OCI-LY1 (cell line): Measurements from ENCODE around the gene CANT1.

ENCODE experiments used
- H2AFZ ChIP-seq: fragments of 200-600 bp; sonication (generic), shearing (Covaris generic); 2 replicates; pipeline ENCODE4 v1.6.0; 2014; ENCODE audit warnings: antibody characterized with exemption, mild to moderate bottlenecking, low read length
- H3F3A ChIP-seq: fragments of 200-600 bp; sonication (generic), shearing (Covaris generic); 2 replicates; pipeline ENCODE4 v1.6.0; 2014; ENCODE audit warnings: mild to moderate bottlenecking, antibody characterized with exemption, low read length, moderate library complexity; ENCODE audit not compliant: insufficient read depth
- H3K27ac ChIP-seq: fragments of 200-600 bp; sonication (generic); 2 replicates; pipeline ENCODE4 v1.5.1; 2014; ENCODE audit warnings: low read length, mixed run types, mild to moderate bottlenecking, low read depth; ENCODE audit not compliant: poor library complexity, severe bottlenecking
- H3K27me3 ChIP-seq: fragments of 200-600 bp; sonication (generic); 2 replicates; pipeline ENCODE4 v1.6.0; 2014; ENCODE audit warnings: antibody characterized with exemption, mild to moderate bottlenecking, low read length, moderate library complexity; ENCODE audit not compliant: insufficient read depth
- H3K36me3 ChIP-seq: fragments of 200-600 bp; sonication (generic); 2 replicates; pipeline ENCODE4 v1.6.1; 2014; ENCODE audit warnings: mild to moderate bottlenecking, antibody characterized with exemption, low read length, moderate library complexity, mixed read lengths; ENCODE audit not compliant: insufficient read depth
- H3K4me1 ChIP-seq: fragments of 200-600 bp; sonication (generic); 2 replicates; pipeline ENCODE4 v1.5.1; 2014; ENCODE audit warnings: mild to moderate bottlenecking, low read length, moderate library complexity; ENCODE audit not compliant: insufficient read depth, severe bottlenecking
- H3K4me2 ChIP-seq: fragments of 200-600 bp; sonication (generic), shearing (Covaris generic); 2 replicates; pipeline ENCODE4 v1.6.1; 2014; ENCODE audit warnings: low read length
- H3K4me3 ChIP-seq: fragments of 200-600 bp; sonication (generic); 2 replicates; pipeline ENCODE4 v1.5.1; 2014; ENCODE audit warnings: low read length, low read depth, mild to moderate bottlenecking, mixed read lengths; ENCODE audit not compliant: poor library complexity, severe bottlenecking
- H3K79me2 ChIP-seq: fragments of 200-600 bp; shearing (Covaris generic); 2 replicates; pipeline ENCODE4 v1.6.1; 2016; ENCODE audit warnings: mixed run types, low read length, mixed read lengths; ENCODE audit not compliant: insufficient read depth
- H3K9ac ChIP-seq: fragments of 200-600 bp; sonication (generic), shearing (Covaris generic); 2 replicates; pipeline ENCODE4 v1.6.1; 2014; ENCODE audit warnings: mild to moderate bottlenecking, low read length, mixed read lengths
- H3K9me2 ChIP-seq: fragments of 200-600 bp; sonication (generic), shearing (Covaris generic); 2 replicates; pipeline ENCODE4 v1.6.1; 2014; ENCODE audit warnings: low read depth, mild to moderate bottlenecking, low read length, mixed read lengths
- H3K9me3 ChIP-seq: fragments of 200-600 bp; shearing (Covaris generic); 2 replicates; pipeline ENCODE4 v1.6.1; 2014; ENCODE audit warnings: low read length, mixed read lengths
- H4K20me1 ChIP-seq: fragments of 200-600 bp; sonication (generic), shearing (Covaris generic); 2 replicates; pipeline ENCODE4 v1.6.0; 2016; ENCODE audit warnings: mild to moderate bottlenecking, low read length; ENCODE audit not compliant: insufficient read depth
- EZH2 ChIP-seq: fragments of 200-600 bp; sonication (generic), shearing (Covaris generic); IDR thresholded peaks from 2 replicates; pipeline ENCODE4 v1.8.0; 2017; ENCODE audit warnings: borderline replicate concordance, mixed run types, mild to moderate bottlenecking, antibody characterized with exemption, low read length, moderate library complexity, mixed read lengths
- TF ChIP-seq, protein P1 (sequence below): fragments of 200-600 bp; sonication (generic), shearing (Covaris generic); IDR thresholded peaks from 2 replicates; pipeline ENCODE4 v1.5.1; 2017; ENCODE audit warnings: mild to moderate bottlenecking, antibody characterized with exemption, low read length, moderate library complexity, mixed read lengths

The CANT1 gene

DNA sequence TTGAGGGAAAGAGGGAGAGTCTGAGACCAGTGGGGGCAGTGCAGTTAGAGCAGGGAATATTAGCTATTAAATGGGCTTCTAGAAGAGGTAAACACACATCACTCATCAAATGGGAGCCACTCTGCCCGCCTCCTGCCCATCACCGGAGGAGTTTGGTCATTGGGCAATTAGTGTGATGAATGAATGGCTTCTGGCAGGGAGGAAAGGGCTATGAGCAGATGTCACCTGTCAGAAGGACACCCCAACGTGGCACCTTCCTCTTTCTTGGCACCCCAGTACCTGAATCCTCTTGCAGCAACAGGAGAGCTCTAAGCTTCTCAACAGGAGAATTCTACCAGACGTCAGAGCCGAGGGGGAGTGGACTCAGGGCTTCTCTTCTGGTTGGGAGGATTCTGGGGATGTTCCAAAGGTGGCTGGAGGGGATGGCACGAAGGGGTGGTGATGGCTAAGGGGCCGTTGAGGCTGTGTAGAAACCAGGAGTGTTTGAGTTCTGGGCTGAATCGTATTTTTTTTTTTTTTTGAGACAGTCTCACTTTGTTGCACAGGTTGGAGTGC is 25.4 kb upstream of the CANT1 start:
- TF ChIP-seq, protein P1, sequence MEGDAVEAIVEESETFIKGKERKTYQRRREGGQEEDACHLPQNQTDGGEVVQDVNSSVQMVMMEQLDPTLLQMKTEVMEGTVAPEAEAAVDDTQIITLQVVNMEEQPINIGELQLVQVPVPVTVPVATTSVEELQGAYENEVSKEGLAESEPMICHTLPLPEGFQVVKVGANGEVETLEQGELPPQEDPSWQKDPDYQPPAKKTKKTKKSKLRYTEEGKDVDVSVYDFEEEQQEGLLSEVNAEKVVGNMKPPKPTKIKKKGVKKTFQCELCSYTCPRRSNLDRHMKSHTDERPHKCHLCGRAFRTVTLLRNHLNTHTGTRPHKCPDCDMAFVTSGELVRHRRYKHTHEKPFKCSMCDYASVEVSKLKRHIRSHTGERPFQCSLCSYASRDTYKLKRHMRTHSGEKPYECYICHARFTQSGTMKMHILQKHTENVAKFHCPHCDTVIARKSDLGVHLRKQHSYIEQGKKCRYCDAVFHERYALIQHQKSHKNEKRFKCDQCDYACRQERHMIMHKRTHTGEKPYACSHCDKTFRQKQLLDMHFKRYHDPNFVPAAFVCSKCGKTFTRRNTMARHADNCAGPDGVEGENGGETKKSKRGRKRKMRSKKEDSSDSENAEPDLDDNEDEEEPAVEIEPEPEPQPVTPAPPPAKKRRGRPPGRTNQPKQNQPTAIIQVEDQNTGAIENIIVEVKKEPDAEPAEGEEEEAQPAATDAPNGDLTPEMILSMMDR = no peak
- TF ChIP-seq EZH2 = no peak
- no peaks in the 10 kb centered on the region for H3K27me3 ChIP-seq

DNA sequence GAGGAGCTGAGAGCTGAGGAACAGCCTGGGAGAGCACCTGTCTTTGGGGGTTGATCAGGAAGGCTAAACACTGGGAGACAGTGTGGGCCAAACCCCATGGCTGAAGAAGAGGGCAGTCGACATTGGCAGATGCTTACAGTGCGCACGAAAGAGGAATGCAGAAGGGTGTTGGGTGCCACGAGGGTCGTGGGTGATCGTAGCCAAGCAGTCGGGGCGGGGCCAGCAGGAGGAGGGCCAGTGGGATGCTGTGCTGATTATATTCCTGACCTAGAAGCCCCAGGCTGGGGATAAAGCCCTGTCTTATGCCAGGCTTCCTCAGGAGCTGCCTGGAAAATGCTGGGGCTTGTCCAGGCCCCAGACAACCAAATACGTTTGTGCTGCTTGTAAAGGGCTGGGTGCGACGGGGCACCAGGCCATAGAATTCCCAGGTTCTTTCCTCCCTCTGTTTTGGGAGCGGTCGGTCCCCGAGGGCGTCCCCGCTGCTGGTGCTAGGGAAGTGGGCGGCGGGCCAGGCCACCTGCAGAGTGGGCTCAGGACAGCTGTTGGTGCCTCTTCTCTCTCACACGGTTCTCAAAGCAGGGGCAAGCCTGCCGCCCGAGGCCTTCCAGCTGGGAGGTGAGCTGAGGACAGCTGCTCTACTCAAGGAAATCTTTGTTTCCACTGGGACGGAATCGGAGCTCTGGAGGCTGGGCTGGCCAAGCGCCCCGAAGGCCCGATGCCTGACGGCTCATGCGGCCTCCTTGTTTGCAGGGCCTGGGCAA is 24.4 kb upstream of the CANT1 start:
- Histone ChIP-seq H3K27me3 (no peaks in the 10 kb centered on the region), H3K27ac (no peak overlapping the region), H4K20me1 (no peaks in the 10 kb centered on the region), H3F3A (no peaks in the 10 kb centered on the region), H3K4me3 (no peak overlapping the region), H3K4me2 (no peak overlapping the region), H3K9me3 (no peaks in the 10 kb centered on the region), H3K9me2 (no peaks in the 10 kb centered on the region), H3K36me3 (no peaks in the 10 kb centered on the region), H3K4me1 (no peaks in the 10 kb centered on the region), H2AFZ (no peak overlapping the region), H3K9ac (no peak overlapping the region), H3K79me2 (no peaks in the 10 kb centered on the region)
- TF ChIP-seq, protein P1 = no peak
- no peak for TF ChIP-seq EZH2

More for the DNA sequence above, 25.4 kb upstream of the CANT1 start:
- no peak overlapping the region for H3K27ac ChIP-seq
- H3K9me3 ChIP-seq = no peaks in the 10 kb centered on the region
- no peaks in the 10 kb centered on the region for H4K20me1 ChIP-seq
- H3K36me3 ChIP-seq = no peaks in the 10 kb centered on the region
- H3K79me2 ChIP-seq = no peaks in the 10 kb centered on the region
- H3K9ac ChIP-seq = no peak overlapping the region
- no peak overlapping the region for H2AFZ ChIP-seq
- H3F3A ChIP-seq = no peaks in the 10 kb centered on the region
- no peak overlapping the region for H3K4me2 ChIP-seq
- no peaks in the 10 kb centered on the region for H3K4me1 ChIP-seq
- no peak overlapping the region for H3K4me3 ChIP-seq
- H3K9me2 ChIP-seq = no peaks in the 10 kb centered on the region

DNA sequence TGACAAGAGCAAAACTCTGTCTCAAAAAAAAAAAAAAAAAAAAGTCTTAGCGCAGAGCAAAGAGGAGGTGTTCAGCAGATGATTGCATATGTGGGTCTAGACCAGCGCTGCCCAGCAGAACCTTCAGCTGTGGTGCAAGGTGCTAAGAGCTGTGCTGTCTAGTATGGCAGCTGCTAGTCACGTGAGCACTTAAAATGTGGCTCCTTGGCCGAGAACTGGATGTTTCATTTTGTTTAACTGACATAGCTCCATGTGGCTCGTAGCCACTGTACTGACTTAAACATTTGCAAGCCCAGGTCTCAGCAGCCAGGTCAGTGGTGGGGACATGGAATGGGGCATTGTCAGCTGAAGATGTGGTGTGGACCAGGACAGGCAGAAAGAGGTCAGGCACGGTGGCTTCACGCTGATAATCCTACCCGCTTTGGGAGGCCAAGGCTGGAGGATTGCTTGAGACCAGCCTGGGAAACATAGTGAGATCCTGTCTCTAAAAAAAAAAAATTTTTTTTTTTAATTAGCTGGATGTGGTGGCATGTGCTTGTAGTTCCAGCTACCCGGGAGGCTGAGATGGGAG is 23.6 kb upstream of the CANT1 start:
- H3K27ac ChIP-seq = no peak overlapping the region
- no peaks in the 10 kb centered on the region for H3K9me2 ChIP-seq
- no peaks in the 10 kb centered on the region for H3K4me1 ChIP-seq
- no peaks in the 10 kb centered on the region for H3K36me3 ChIP-seq
- H2AFZ ChIP-seq = no peak overlapping the region
- no peaks in the 10 kb centered on the region for H4K20me1 ChIP-seq
- H3K9me3 ChIP-seq = no peaks in the 10 kb centered on the region
- no peak overlapping the region for H3K4me2 ChIP-seq
- no peaks in the 10 kb centered on the region for H3K27me3 ChIP-seq
- H3F3A ChIP-seq = no peaks in the 10 kb centered on the region
- H3K4me3 ChIP-seq = no peak overlapping the region
- no peak overlapping the region for H3K9ac ChIP-seq
- H3K79me2 ChIP-seq = no peaks in the 10 kb centered on the region
- TF ChIP-seq, protein P1 = no peak
- no peak for TF ChIP-seq EZH2
